SK-N-SH (cell line): ENCODE results near the gene KLHL35. TPM values are rescaled to one million over a fixed set of nuclear protein-coding genes. Genes with fewer than 3 reads are reported as not detected.

Experiments
- CTCF ChIA-PET: fragments of 300-600, 350-600 bp; formaldehyde crosslinking; extraction: SDS; loops from one replicate; lab custom pipeline; 2021; lab: Yijun Ruan, JAX
- POLR2A ChIA-PET: fragments of 350-600 bp; sonication (Branson Sonifier 250); formaldehyde crosslinking; extraction: SDS; loops from one replicate; lab custom pipeline; 2020; ENCODE audit warnings: antibody characterized with exemption, inconsistent platforms; lab: Yijun Ruan, JAX
- DNase-seq: peaks from one replicate; pipeline ENCODE4 v3.0.0; 2012
- H2AFZ ChIP-seq: fragments of 200-600 bp; sonication (generic); 2 replicates; pipeline ENCODE4 v1.8.1; 2016; ENCODE audit warnings: antibody characterized with exemption, mild to moderate bottlenecking, low read depth
- H3F3A ChIP-seq: fragments of 200-600 bp; sonication (generic); replicated peaks from 2 replicates; pipeline ENCODE3; 2016; ENCODE audit warnings: antibody characterized with exemption, mild to moderate bottlenecking; ENCODE audit not compliant: insufficient read depth
- H3K27ac ChIP-seq, 2 experiments: fragments of 200-500 bp in 1 of 2; fragments of 200-600 bp in 1 of 2; sonication (Bioruptor generic) in 1 of 2; sonication (generic), shearing (Covaris generic) in 1 of 2; 2 replicates each; pipeline versions ENCODE4 v1.5.1 to v1.6.1; 2014 to 2016; ENCODE audit warnings: low read depth in 2 of 2, inconsistent platforms in 1 of 2, low read length in 1 of 2, mild to moderate bottlenecking in 1 of 2, mixed read lengths in 1 of 2
- H3K27me3 ChIP-seq: fragments of 200-600 bp; sonication (generic), shearing (Covaris generic); 2 replicates; pipeline ENCODE4 v1.6.1; 2016; ENCODE audit warnings: mixed run types; ENCODE audit not compliant: insufficient read depth
- H3K36me3 ChIP-seq, 2 experiments: fragments of 200-500 bp in 1 of 2; fragments of 200-600 bp in 1 of 2; sonication (Bioruptor generic) in 1 of 2; sonication (generic) in 1 of 2; replicated peaks in 1 of 2; 2 replicates each; pipeline versions ENCODE3 to v1.5.1; 2014 to 2016; ENCODE audit warnings: low read length in 1 of 2, mild to moderate bottlenecking in 1 of 2; ENCODE audit not compliant: insufficient read depth in 2 of 2, control insufficient read depth in 1 of 2
- H3K4me1 ChIP-seq, 2 experiments: fragments of 200-500 bp in 1 of 2; fragments of 200-600 bp in 1 of 2; sonication (Bioruptor generic) in 1 of 2; sonication (generic), shearing (Covaris generic) in 1 of 2; 2 replicates each; pipeline versions ENCODE4 v1.5.1 to v1.6.1; 2014 to 2016; ENCODE audit warnings: low read depth in 1 of 2, low read length in 1 of 2, mixed run types in 1 of 2; ENCODE audit not compliant: insufficient read depth in 2 of 2, control insufficient read depth in 1 of 2
- H3K4me2 ChIP-seq: fragments of 200-600 bp; sonication (generic), shearing (Covaris generic); 2 replicates; pipeline ENCODE4 v1.6.1; 2017; ENCODE audit warnings: mixed run types
- H3K4me3 ChIP-seq, 2 experiments: fragments of 200-500 bp in 1 of 2; fragments of 200-600 bp in 1 of 2; sonication (Bioruptor generic) in 1 of 2; sonication (generic), shearing (Covaris generic) in 1 of 2; 2 replicates each; pipeline versions ENCODE4 v1.5.1 to v1.8.1; 2014 to 2016; ENCODE audit warnings: low read depth in 2 of 2, inconsistent platforms in 1 of 2, low read length in 1 of 2, mild to moderate bottlenecking in 1 of 2, mixed read lengths in 1 of 2, moderate library complexity in 1 of 2
- H3K79me2 ChIP-seq: fragments of 200-600 bp; sonication (generic); 2 replicates; pipeline ENCODE4 v1.8.1; 2017; ENCODE audit warnings: mild to moderate bottlenecking; ENCODE audit not compliant: insufficient read depth
- H3K9ac ChIP-seq: fragments of 200-600 bp; sonication (generic); 2 replicates; pipeline ENCODE4 v1.6.1; 2017; ENCODE audit warnings: mixed run types
- H3K9me2 ChIP-seq: fragments of 200-600 bp; sonication (generic); 2 replicates; pipeline ENCODE4 v1.6.1; 2017; ENCODE audit warnings: mixed run types
- H3K9me3 ChIP-seq: fragments of 200-600 bp; sonication (generic); 2 replicates; pipeline ENCODE4 v1.6.1; 2017; ENCODE audit warnings: mixed run types, mild to moderate bottlenecking, moderate library complexity
- H4K20me1 ChIP-seq: fragments of 200-600 bp; sonication (generic); 2 replicates; pipeline ENCODE4 v1.6.1; 2017; ENCODE audit warnings: mild to moderate bottlenecking, mixed run types; ENCODE audit not compliant: insufficient read depth
- ELF1 ChIP-seq: IDR thresholded peaks from 2 replicates; pipeline ENCODE4 v1.4.0; 2012
- FOXJ3 ChIP-seq: sonication (generic); formaldehyde crosslinking; IDR thresholded peaks from 2 replicates; pipeline ENCODE4 v1.5.1; 2020; ENCODE audit warnings: mild to moderate bottlenecking, missing genetic modification reagents
- FOXM1 ChIP-seq: IDR thresholded peaks from 2 replicates; pipeline ENCODE4 v1.4.0; 2012; ENCODE audit warnings: low read depth, mild to moderate bottlenecking
- IRF3 ChIP-seq: fragments of 150-350 bp; IDR thresholded peaks from 2 replicates; pipeline ENCODE4 v1.6.1; 2016; ENCODE audit warnings: mild to moderate bottlenecking, low read depth, low read length
- MXI1 ChIP-seq: IDR thresholded peaks from 2 replicates; pipeline ENCODE4 v1.6.1; 2012; ENCODE audit warnings: mild to moderate bottlenecking, low read depth, low read length, improper control_type of control experiment
- PBX3 ChIP-seq: IDR thresholded peaks from 2 replicates; pipeline ENCODE4; 2012
- REST ChIP-seq: IDR thresholded peaks from 2 replicates; pipeline ENCODE4 v1.6.1; 2012; ENCODE audit warnings: mild to moderate bottlenecking, low read depth, low read length, moderate library complexity
- RFX5 ChIP-seq: IDR thresholded peaks from 2 replicates; pipeline ENCODE4 v1.6.1; 2012; ENCODE audit warnings: mild to moderate bottlenecking, improper control_type of control experiment, low read length
- WGBS: methylation state at CpG from one replicate; pipeline ENCODE4 v1.1.6; 2017; ENCODE audit warnings: low lambda C conversion rate; 5-methylcytosine and 5-hydroxymethylcytosine counted together
- polyA plus RNA-seq, 3 experiments: library from polyadenylated mRNA; depleted of rRNA; stranded (reverse); fragments of >200 nt; gene quantifications; 2 replicates each; pipeline ENCODE4 v1.2.3, GENCODE V29; 2012

The KLHL35 gene
- polyA plus RNA-seq, 1 of the 3 experiments (the other 2 are of a cell fraction): 1.7 TPM

GRCh38 chr11:75439495-75440120, 6.6 kb upstream of the KLHL35 start:
- no peak overlapping the region for H2AFZ ChIP-seq

More at GRCh38 chr11:75439495-75440120, 6.6 kb upstream of the KLHL35 start:
- ChIA-PET CTCF (interaction anchor here (0.8 to 8.5 kb wide), 6 partner anchors 14 to 88 kb away, joined by 3 to 275 read pairs (median 6); partner anchors contain the start of gene GDPD5), POLR2A (no interaction called here)
- TF ChIP-seq MXI1 (no peak), FOXJ3 (CRISPR knock-in tag) (no peak), REST (no peak), RFX5 (no peak), IRF3 (no peak), ELF1 (no peak), FOXM1 (no peak), PBX3 (no peak)
- Histone ChIP-seq H3F3A (no peaks in the 10 kb centered on the region), H4K20me1 (no peaks in the 10 kb centered on the region), H3K79me2 (no peaks in the 10 kb centered on the region), H3K27me3 (no peaks in the 10 kb centered on the region), H3K4me1 (no peaks in the 10 kb centered on the region), H3K4me2 (no peak overlapping the region), H3K9me2 (no peaks in the 10 kb centered on the region), H3K9ac (no peak overlapping the region), H3K9me3 (no peaks in the 10 kb centered on the region), H3K4me3 (no peak overlapping the region), H3K36me3 (no peaks in the 10 kb centered on the region), H3K27ac (no peak overlapping the region)
- DNase-seq: no peak
- 57% methylated on average over 5 of the region's 13 CpGs for WGBS
